GM21381 (cell line): ENCODE data around the gene PNKD.

Experiments used
- ATAC-seq: cut with Tn5 transposase; IDR thresholded peaks from one replicate; pipeline ENCODE4 v1.9.1; 2021; ENCODE audit warnings: mild to moderate bottlenecking, moderate library complexity; ENCODE audit not compliant: unreplicated experiment

The PNKD gene

DNA sequence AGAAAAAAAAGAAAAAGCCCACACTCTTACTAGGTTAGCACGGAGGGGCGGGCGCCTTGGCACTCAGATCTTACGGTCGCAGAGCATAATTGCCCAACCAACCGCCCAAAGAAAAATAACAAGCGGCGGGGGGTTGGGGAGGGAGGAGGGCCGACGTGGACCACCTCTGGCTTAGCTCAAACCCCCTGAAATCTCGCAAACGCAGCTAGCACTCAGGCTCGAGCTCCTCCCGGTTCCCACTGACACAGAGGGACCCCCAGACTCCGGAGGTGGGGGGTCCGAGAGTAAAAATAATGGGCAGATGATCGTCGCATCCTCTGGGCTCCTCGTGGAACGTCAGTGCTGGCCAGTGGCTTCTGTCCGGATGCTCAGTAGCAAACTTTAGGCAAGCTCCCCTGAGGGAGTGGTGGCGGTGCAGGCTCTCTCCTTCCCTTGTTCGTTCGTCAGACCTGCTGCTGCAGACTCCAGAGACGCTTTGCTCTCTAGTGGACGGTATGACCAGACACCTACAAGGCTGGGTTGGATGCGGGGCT is 98.4 kb downstream of the PNKD start:
- ATAC-seq, result no peak

DNA sequence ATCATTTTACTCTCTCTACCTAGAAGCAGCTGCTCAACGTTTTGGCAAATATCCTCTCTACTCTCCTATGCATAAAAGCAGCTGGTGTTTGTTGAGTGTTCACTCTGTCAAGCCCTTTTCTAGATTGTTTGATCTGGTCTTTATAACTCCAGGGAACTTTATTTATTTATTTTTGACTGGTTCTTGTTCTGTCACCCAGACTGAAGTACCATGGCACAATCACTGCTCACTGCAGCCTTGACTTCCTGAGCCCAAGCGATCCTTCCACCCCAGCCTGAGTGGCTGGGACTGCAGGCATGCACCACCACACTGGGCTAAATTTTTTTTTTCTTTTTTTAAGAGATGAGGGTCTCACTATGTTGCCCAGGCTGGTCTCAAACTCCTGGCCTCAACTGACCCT is 99.0 kb downstream of the PNKD start:
- no peak for ATAC-seq

DNA sequence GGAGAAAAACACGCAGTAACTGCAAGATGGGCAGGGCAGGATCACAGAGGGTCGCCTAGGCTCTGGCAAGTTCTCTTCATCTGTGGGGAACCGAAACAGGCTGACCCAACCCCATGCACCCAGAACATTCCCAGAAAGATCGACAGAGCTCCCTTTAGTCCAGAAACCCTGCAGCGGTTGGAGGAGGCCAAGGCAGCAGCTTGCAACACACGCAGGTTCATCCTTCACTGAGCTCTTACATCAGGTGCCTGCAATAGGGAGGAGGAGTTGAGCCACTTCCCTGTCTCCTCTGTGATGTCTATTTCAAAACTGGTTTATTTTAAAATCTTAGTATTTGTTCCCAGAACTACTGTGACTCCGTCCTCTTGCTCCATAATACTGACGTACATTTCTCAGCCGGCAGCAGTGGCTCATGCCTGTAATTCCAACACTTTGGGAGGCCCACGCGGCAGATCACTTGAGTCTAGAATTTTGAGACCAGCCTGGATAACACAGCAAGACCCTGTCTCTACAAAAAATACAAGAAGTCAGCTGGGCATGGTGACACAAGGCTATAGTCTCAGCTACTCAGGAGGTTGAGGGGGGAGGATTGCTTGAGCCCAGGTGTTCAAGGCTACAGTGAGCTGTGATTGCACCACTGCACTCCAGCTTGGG is 100.2 kb downstream of the PNKD start:
- ATAC-seq, result no peak

DNA sequence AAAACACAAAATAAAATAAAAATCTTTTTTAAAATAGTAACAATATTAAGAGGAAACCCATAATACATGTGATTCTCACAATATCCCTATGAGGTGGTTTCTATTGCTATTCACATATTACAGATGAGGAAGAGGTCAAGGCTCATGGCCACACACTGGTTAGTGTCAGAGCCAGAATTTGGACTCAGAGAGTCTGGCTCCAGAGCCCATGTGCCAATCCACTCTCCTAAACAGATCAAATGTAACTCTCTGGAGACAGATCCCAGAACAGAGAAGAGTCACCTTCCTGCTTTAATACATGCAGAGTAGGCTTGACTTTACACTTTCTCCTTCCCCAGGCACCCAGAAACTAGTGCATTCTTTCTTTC is 101.6 kb downstream of the PNKD start:
- ATAC-seq, result no peak

DNA sequence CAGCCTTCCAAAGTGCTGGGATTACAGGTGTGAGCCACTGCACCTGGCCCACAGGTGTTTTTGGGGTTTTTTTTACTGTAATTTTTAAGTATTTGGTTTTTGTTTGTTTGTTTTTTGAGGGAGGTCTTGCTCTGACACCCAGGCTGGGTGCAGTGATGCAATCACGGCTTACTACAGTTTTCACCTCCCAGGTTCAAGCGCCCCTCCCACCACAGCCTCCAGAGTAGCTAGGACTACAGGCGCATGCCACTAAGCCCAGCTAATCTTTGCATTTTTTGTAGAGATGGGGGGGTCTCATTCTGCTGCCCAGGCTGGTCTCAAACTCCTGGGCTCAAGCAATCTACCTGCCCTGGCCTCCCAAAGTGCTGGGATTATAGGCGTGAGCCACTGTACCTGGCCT is 104.5 kb downstream of the PNKD start:
- no peak for ATAC-seq

DNA sequence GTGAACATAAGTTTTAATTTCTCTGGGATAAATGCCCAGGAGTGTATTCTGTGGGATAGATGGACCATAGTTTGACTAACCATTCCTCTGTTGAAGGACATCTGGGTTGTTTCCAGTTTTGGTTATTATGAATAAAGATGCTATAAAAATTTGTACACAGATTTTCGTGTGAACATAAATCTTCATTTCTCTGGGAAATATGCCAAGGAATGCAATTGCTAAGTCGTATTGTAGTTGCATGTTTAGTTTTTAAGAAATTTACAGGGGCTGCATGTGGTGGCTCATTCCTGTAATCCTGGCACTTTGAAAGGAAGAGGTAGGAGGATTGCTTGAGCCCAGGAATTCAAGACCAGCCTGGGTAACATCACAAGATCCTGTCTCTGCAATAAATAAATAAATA is 104.9 kb downstream of the PNKD start:
- no peak for ATAC-seq

DNA sequence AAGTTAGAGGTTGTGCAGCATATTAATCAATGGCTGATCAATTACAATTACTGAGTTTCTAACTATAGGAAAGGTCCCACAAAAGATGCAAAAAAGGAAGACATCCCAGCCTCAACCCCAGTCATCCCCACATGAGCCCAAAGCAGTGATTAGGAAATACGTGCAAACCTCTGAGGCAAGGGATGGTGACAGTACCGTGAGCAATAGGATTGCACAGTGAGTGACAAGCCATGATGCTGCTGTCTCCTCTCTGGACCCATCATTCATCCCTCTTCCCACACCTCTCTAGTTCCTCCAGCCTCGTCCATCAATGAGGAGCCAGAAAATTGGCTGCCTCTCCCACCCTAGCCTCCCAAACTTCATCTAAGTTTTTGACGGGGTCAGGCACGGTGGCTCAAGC is 107.7 kb downstream of the PNKD start:
- ATAC-seq, result no peak

DNA sequence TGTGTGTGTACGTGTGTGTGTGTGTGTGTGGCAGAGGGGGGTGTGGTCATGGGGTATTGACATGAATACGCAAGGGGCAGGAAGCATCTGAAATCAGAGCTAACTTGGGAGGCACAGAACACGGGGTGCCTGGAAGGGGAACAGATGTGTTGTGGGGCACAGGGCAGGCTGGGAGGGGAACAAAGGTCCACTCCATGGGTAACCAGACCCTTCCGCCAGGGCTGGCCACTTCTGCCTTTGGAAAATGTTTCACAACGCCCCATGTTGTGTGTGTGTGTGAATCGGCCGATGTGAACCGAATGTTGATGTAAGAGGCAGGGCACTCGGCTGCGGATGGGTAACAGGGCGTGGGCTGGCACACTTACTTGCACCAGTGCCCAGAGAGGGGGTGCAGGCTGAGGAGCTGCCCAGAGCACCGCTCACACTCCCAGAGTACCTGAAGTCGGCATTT is 111.6 kb downstream of the PNKD start, which contains the start of gene SLC11A1:
Gene SLC11A1, plus strand, starts transcription at position 358 of the 451 bp plus-strand sequence. CDS start 96 bp downstream, outside the sequence.
- no peak for ATAC-seq

DNA sequence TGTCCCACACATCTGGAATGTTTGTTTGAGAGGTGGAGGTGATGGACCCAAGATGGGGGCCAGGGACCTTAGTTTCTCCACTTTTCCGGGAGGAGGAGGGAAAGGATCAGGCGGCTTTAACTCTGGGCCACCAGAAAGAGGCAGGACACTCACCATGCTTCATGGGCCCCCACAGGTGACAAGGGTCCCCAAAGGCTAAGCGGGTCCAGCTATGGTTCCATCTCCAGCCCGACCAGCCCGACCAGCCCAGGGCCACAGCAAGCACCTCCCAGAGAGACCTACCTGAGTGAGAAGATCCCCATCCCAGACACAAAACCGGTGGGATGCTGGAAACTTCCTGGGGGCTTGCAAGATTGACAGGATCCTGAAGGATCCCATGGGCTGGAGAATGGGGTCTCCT is 112.5 kb downstream of the PNKD start:
- no peak for ATAC-seq

DNA sequence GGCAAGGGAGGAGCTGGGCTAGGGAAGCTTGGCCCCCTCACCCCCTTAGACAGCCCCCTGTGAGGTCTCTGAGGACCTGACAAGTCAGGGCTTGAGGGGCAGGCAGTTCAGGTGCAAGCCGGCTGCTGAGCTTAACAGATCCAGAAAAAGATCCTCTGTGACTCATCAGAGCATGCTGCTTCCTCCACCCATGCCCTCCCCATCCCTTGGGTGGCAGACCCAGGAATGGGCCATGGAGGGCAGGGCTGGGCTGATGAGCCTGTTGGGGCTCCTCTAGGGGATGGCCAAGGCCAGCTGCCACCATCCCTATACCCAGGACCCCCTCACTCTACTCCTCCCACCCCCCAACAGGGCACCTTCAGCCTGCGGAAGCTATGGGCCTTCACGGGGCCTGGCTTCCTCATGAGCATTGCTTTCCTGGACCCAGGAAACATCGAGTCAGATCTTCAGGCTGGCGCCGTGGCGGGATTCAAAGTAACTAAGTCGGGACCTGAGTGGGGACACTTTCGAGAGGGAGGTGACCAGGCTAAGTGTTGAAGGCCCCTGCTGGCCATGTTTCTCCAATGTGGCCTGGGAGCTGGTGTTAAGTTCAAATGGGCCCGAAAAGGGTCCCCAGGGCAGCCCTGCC is 113.7 kb downstream of the PNKD start:
- no peak for ATAC-seq

DNA sequence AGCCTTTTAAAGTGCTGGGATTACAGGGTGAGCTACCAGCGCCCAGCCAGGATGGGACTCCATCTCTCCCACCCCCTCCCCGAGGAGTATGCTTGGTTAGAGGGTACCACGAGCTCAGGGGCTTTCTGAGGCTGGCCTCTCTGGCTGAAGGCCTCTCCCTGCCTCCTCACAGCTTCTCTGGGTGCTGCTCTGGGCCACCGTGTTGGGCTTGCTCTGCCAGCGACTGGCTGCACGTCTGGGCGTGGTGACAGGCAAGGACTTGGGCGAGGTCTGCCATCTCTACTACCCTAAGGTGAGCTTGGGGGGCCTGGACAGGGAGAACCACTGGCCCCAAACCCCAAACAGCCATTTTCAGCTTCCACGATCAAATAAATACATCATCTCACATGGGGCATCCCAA is 114.7 kb downstream of the PNKD start:
- ATAC-seq, result no peak

DNA sequence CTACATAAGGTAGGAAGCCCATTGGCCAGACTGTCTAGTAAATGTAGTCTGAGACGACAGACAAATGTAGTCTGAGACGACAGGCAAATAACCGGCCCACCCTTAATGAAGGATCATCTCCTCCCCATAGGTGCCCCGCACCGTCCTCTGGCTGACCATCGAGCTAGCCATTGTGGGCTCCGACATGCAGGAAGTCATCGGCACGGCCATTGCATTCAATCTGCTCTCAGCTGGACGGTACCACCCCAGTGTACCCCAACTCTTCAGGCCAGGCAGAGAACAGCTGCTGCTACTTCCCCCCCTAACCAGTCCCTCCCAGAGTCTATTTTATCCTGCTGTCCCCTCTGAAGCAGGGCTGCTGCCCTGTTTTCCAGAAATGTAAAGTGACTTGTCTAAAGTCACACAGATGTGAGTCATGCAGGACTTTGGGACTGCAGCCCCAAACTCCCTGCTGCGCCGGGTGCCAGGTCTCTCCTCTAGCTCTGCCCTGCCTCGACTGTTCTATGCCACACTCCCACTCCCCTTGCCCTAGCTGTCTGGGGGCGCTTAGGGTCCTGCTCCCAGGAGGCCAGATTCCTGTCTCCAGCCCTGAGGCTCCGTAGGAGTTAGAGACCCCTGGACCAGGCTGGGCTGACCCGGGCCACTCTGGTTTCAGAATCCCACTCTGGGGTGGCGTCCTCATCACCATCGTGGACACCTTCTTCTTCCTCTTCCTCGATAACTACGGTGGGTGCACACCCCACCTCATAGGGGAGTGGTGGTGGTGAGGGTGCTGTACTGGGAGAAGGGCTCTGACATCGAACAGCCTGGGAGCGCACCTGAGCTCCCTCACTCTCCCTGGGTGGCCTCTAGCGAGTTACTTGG is 116.4 kb downstream of the PNKD start:
- ATAC-seq, result no peak

DNA sequence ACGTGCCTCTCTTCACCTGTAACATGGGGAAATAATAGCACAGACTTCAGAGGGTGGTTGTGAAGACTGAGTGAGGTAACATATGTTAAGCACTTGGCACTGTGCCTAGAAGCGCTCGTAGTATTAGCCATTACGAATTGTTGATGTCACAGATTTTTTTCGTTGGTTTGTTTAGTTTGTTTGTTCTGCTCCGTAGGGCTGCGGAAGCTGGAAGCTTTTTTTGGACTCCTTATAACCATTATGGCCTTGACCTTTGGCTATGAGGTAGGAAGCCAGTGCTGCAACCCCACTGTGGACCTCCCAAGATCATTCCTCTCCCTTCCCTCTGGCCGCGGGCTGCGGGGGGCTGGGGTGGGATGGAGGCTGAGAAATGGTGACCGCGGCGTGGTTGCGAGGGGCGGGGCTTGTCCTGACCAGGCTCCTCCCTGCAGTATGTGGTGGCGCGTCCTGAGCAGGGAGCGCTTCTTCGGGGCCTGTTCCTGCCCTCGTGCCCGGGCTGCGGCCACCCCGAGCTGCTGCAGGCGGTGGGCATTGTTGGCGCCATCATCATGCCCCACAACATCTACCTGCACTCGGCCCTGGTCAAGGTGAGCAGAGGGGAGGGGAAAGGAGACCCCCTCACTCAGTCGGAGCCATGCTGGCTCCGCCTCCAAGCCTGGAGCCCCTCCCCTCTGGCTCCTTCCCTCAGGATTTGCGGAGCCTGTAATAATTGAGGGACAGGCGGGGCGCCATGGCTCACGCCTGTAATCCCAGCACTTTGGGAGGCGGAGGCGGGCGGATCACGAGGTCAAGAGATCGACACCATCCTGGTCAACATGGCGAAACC is 117.3 kb downstream of the PNKD start:
- ATAC-seq, result no peak

DNA sequence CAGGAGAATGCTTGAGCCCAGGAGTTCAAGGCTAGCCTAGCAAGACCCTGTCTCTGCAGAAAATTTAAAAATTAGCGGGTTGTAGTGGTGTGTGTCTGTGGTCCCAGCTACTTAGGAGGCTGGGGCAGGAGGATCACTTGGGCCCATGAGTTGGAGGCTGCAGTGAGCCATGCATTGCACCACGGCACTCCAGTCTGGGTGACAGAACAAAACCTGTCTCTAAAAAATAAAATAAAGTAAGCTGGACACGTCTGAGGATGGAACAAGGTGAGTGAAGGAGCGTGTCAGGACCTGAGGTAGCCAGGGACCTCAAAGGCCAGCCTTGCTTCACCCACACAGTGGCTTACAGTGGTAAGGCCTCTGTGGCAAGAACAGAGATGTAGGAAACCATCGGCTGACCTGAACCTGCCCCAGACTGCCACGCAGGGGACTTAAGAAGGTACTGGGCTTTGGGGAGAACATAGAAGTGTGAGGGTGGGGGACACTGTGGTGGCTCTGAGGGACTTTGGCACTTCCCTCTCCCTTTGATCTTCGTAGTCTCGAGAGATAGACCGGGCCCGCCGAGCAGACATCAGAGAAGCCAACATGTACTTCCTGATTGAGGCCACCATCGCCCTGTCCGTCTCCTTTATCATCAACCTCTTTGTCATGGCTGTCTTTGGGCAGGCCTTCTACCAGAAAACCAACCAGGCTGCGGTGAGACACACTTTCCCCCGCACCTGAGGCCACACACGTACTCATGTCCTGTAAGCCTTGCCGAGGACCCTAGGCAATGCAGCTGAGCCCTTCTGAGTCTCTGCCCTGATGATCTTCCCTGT is 119.2 kb downstream of the PNKD start:
- no peak for ATAC-seq

DNA sequence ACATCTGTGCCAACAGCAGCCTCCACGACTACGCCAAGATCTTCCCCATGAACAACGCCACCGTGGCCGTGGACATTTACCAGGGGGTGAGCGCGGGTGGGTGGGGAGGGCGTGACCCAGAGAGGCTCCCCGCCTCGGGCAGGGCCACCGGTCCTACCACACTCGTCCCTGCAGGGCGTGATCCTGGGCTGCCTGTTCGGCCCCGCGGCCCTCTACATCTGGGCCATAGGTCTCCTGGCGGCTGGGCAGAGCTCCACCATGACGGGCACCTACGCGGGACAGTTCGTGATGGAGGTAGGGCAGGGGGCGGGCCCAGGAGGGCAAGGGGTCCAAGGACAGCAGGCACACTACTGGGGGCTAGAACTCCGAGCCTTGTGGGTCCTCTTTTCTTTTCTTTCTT is 120.9 kb downstream of the PNKD start:
- no peak for ATAC-seq

DNA sequence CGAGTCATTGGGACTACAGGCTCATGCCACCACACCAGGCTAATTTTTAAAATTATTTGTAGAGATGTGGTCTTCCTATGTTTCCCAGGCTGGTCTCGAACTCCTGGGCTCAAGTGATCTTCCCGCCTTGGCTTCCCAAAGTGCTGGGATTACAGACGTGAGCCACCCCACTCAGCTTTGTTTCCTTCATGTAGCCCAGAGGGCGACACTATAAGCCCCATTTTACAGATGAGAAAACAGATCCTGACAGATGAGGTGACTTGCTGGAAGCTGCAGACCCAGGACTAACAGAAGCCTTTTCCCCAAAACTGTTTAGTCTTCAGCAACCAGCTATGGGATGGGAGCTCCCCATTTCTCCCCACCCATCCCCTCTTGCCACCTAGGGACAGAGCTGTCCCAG is 122.1 kb downstream of the PNKD start:
- no peak for ATAC-seq

DNA sequence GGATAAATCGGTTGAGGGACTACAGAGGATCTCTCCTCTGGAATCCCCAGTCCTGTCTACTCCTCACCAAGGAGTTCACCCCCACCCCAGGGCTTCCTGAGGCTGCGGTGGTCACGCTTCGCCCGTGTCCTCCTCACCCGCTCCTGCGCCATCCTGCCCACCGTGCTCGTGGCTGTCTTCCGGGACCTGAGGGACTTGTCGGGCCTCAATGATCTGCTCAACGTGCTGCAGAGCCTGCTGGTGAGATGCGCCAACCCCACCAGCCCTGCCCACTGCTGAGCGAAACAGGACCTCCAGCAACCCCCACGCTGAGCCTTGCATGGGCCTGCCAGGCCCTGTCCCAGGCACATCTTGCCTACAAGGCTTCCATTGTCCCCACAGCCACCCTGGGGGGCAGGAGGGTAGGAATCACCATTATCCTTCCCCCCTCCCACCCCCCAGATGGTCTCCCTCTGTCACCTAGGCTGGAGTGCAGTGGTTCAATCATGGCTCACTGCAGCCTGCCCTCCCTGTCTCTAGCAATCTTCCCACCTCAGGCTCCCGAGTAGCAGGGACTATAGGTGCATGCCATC is 122.7 kb downstream of the PNKD start:
- no peak for ATAC-seq

DNA sequence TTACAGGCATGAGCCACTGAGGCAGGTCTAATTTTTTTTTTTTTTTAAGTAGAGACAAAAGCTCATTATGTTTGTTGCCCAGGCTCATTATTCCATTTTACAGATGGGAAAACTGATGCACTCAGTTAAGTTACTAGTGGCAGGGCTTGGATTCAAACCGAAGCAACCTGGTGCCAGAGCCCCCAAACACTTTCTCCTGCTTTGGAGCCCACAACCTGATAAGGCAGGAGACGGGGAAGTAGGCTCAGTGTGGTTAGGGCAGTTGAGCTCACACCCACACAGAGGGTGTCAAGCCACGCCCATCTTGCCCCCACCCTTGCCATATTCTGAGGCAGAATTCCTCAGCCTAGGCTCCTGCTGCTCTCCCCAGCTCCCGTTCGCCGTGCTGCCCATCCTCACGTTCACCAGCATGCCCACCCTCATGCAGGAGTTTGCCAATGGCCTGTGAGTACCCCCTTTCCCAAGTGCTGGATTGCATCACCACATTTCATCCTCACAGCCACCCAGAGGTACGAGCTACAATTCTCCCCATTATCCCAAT is 123.5 kb downstream of the PNKD start:
- ATAC-seq, result no peak
